ENCODE data around the gene PPP6R2. TPM values are rescaled to one million over a fixed set of nuclear protein-coding genes. Genes with fewer than 3 reads are reported as not detected.

The PPP6R2 gene
- total RNA-seq, 4 donors from 2014 or later, result 35.6 to 50.8 (median 45.6) TPM

- Histone ChIP-seq H3K36me3 (no peaks in the 10 kb centered on the region), H3K4me3 (peak overlapping the region; percentile 61 to 96 (median 92)), H3K9me3 (no peaks in the 10 kb centered on the region), H3K4me1 (peaks cover 53 to 79% (median 62%) of the 10 kb centered on the region in 3 donors), H3K27me3 (no peaks in the 10 kb centered on the region), H3K27ac (peak overlapping the region; percentile 94 to 97 (median 96))
- WGBS, 2 donors, result 9% methylated on average over 14 of the region's 21 CpGs; no CpG with 5 or more reads in 1 of the 2 donors
- intact Hi-C loops (cut with DNase I), result no loop called here
- no peak for DNase-seq
- no peak for TF ChIP-seq POLR2A (IDR thresholded peaks at IDR 0.05)
- TF ChIP-seq CTCF (IDR thresholded peaks at IDR 0.05), result no peak
Observed at GRCh38 chr22:50305923-50306566, 37.1 kb upstream of the PPP6R2 start.

- TF ChIP-seq CTCF (IDR thresholded peaks at IDR 0.05), result peak in 2 of 6 experiments; percentile 5 to 8
- TF ChIP-seq POLR2A (IDR thresholded peaks at IDR 0.05), result peak in 2 of 4 donors; percentile 19 to 62
- H3K27me3 ChIP-seq, result no peaks in the 10 kb centered on the region
- intact Hi-C loops (cut with DNase I), result no loop called here
- no CpG with 5 or more reads among the region's 105 CpGs for WGBS, 2 donors
- no peaks in the 10 kb centered on the region for H3K9me3 ChIP-seq
- H3K27ac ChIP-seq, result peak within 1 kb of the TSS; percentile 94 to 97 (median 96)
- DNase-seq, result no peak
- peak within 1 kb of the TSS; percentile 61 to 96 (median 92) for H3K4me3 ChIP-seq
- H3K4me1 ChIP-seq, result peaks cover 43 to 69% (median 52%) of the 10 kb centered on the region in 3 donors
- H3K36me3 ChIP-seq, result no peaks in the 10 kb centered on the region
Observed at GRCh38 chr22:50306753-50307749, 36.1 kb upstream of the PPP6R2 start, which contains the start of gene PLXNB2. TSS of gene PLXNB2 (minus strand) at chr22:50307646. CDS start at chr22:50290584, 17,062 bp downstream.

- Histone ChIP-seq H3K4me3 (peak overlapping the region in 2 of 4 donors; percentile 2 to 96), H3K36me3 (no peaks in the 10 kb centered on the region), H3K9me3 (no peaks in the 10 kb centered on the region), H3K4me1 (peaks cover 33 to 59% (median 42%) of the 10 kb centered on the region in 3 donors), H3K27me3 (no peaks in the 10 kb centered on the region), H3K27ac (peak overlapping the region; percentile 81 to 94 (median 88))
- intact Hi-C loops (cut with DNase I), result no loop called here
- WGBS, 2 donors, result 13 to 38% methylated on average over 8 to 12 of the region's 19 CpGs
- TF ChIP-seq POLR2A (IDR thresholded peaks at IDR 0.05), result no peak
- TF ChIP-seq CTCF (IDR thresholded peaks at IDR 0.05), result no peak
- DNase-seq, result no peak
Observed at GRCh38 chr22:50307890-50308596, 35.1 kb upstream of the PPP6R2 start.

GRCh38 chr22:50308597-50308935 is 34.6 kb upstream of the PPP6R2 start:
- no peak for DNase-seq
- H3K4me3 ChIP-seq, result peak overlapping the region in 2 of 4 donors; percentile 2 to 3
- H3K4me1 ChIP-seq, result peaks cover 29 to 58% (median 37%) of the 10 kb centered on the region in 3 donors
- no peaks in the 10 kb centered on the region for H3K27me3 ChIP-seq
- H3K9me3 ChIP-seq, result no peaks in the 10 kb centered on the region
- peak overlapping the region; percentile 81 to 94 (median 88) for H3K27ac ChIP-seq
- 16 to 60% methylated on average over 4 to 5 of the region's 7 CpGs for WGBS, 2 donors
- intact Hi-C loops (cut with DNase I), result no loop called here
- no peak for TF ChIP-seq CTCF (IDR thresholded peaks at IDR 0.05)
- TF ChIP-seq POLR2A (IDR thresholded peaks at IDR 0.05), result peak in 1 of 4 donors; percentile 43
- no peaks in the 10 kb centered on the region for H3K36me3 ChIP-seq
